Loucy (cell line): ENCODE data around the gene CDH4.

ENCODE experiments used
- H2AFZ ChIP-seq: fragments of 200-600 bp; sonication (generic); 2 replicates; pipeline ENCODE4 v1.6.0; 2016; ENCODE audit warnings: antibody characterized with exemption, mild to moderate bottlenecking, low read length, moderate library complexity
- H3F3A ChIP-seq: fragments of 200-600 bp; 2 replicates; pipeline ENCODE4 v1.6.0; 2016; ENCODE audit warnings: antibody characterized with exemption, low read depth, mild to moderate bottlenecking
- H3K27me3 ChIP-seq: fragments of 200-600 bp; sonication (generic); 2 replicates; pipeline ENCODE4 v1.6.1; 2014; ENCODE audit warnings: low read length, mild to moderate bottlenecking; ENCODE audit not compliant: insufficient read depth, poor library complexity, severe bottlenecking
- H3K36me3 ChIP-seq: fragments of 200-600 bp; sonication (generic); 2 replicates; pipeline ENCODE4 v1.6.1; 2016; ENCODE audit warnings: low read length; ENCODE audit not compliant: insufficient read depth
- H3K4me1 ChIP-seq: fragments of 200-600 bp; sonication (generic); 2 replicates; pipeline ENCODE4 v1.5.1; 2014; ENCODE audit warnings: low read length, mild to moderate bottlenecking; ENCODE audit not compliant: insufficient read depth, poor library complexity, severe bottlenecking
- H3K4me2 ChIP-seq: fragments of 200-600 bp; sonication (generic); 2 replicates; pipeline ENCODE4 v1.6.0; 2014; ENCODE audit warnings: antibody characterized with exemption, low read length, low read depth, mild to moderate bottlenecking; ENCODE audit not compliant: poor library complexity, severe bottlenecking
- H3K4me3 ChIP-seq: fragments of 200-600 bp; sonication (generic); 2 replicates; pipeline ENCODE4 v1.5.1; 2014; ENCODE audit warnings: low read length, mild to moderate bottlenecking, mixed read lengths; ENCODE audit not compliant: poor library complexity, severe bottlenecking
- H3K79me2 ChIP-seq: fragments of 200-600 bp; sonication (generic); 2 replicates; pipeline ENCODE4 v1.6.1; 2014; ENCODE audit warnings: low read length; ENCODE audit not compliant: insufficient read depth
- H3K9ac ChIP-seq: fragments of 200-600 bp; sonication (generic); 2 replicates; pipeline ENCODE4 v1.6.0; 2014; ENCODE audit warnings: mild to moderate bottlenecking, low read depth, low read length, moderate library complexity; ENCODE audit not compliant: poor library complexity, severe bottlenecking
- H3K9me2 ChIP-seq: fragments of 200-600 bp; sonication (generic); replicated peaks from 2 replicates; pipeline ENCODE4 v1.6.1; 2016; ENCODE audit warnings: low read depth, low read length, mixed read lengths
- H3K9me3 ChIP-seq: fragments of 200-600 bp; sonication (generic); 2 replicates; pipeline ENCODE4 v1.6.1; 2014; ENCODE audit warnings: mild to moderate bottlenecking, antibody characterized with exemption, low read length, low read depth; ENCODE audit not compliant: insufficient read depth
- H4K20me1 ChIP-seq: fragments of 200-600 bp; sonication (generic); 2 replicates; pipeline ENCODE4 v1.6.0; 2014; ENCODE audit warnings: antibody characterized with exemption, low read length, mild to moderate bottlenecking; ENCODE audit not compliant: insufficient read depth, poor library complexity, severe bottlenecking
- CTCF ChIP-seq: fragments of 200-600 bp; sonication (generic); conservative IDR thresholded peaks from 2 replicates; pipeline ENCODE4 v1.5.1; 2014; ENCODE audit warnings: mild to moderate bottlenecking, antibody characterized with exemption, low read length
- EZH2phosphoT487 ChIP-seq: fragments of 200-600 bp; IDR thresholded peaks from 2 replicates; pipeline ENCODE4 v1.6.1; 2018; ENCODE audit warnings: antibody characterized with exemption, mild to moderate bottlenecking, moderate library complexity, borderline replicate concordance

The CDH4 gene

DNA sequence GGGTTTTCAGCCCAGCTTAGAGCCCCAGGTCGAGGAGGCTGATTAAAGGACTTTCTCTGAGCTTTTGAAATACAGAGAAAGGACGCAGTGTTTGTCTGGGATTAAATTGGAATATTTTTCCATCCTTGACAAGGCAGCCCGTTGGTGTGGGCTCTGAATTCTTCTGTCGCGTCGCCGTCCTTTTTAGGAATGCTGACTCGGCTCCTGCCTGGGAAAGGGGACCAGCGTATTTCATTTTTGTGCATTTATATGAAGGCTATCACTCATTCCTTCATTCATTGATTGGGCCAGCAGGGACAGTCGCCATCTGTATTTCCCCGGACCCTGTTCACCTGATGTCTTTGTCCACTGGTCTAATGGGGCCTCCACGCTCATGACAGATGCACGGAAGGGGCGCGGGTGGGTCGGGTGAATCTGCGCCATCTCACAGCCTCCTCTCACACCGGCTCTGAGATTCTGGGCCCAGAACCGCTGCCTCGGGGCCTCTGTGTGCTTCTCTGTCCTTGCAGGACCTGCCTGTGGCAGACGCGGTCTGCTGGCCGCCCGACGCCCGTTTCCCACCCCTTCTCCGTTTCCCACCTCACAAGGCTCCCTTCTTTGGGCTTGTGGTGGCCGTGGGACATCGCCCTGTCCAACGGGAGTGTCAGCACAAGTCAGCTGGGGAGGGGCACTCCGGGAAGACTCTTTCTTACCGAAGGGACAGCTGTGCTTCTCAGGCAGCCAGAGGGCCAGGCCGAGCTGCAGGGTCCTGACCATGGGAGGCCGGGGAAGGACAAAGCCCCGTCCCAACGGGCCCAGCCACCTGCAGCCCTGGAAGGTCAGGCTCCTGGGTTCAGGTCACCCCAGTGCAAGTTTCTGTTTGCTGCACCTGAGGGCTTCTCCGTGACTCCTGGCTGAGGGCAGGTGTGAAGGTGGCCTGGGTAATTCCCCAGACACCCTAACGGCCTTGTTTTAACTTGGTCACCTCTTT lies 656.3 kb downstream of the CDH4 start:
- no peak overlapping the region for H3K4me2 ChIP-seq
- no peaks in the 10 kb centered on the region for H3K9me3 ChIP-seq
- no peak overlapping the region for H3K4me3 ChIP-seq
- TF ChIP-seq CTCF (no peak), EZH2phosphoT487 (no peak)
- H3F3A ChIP-seq: peaks cover 2% of the 10 kb centered on the region; the same call in 1 of the 2 replicates
- H3K79me2 ChIP-seq: no peaks in the 10 kb centered on the region
- H3K9ac ChIP-seq: no peak overlapping the region
- H3K4me1 ChIP-seq: peaks cover 19% of the 10 kb centered on the region
- H3K36me3 ChIP-seq: peaks cover 12% of the 10 kb centered on the region; the same call in 1 of the 2 replicates
- no peaks in the 10 kb centered on the region for H4K20me1 ChIP-seq
- H2AFZ ChIP-seq: no peak overlapping the region
- H3K9me2 ChIP-seq: no peaks in the 10 kb centered on the region
- no peaks in the 10 kb centered on the region for H3K27me3 ChIP-seq

DNA sequence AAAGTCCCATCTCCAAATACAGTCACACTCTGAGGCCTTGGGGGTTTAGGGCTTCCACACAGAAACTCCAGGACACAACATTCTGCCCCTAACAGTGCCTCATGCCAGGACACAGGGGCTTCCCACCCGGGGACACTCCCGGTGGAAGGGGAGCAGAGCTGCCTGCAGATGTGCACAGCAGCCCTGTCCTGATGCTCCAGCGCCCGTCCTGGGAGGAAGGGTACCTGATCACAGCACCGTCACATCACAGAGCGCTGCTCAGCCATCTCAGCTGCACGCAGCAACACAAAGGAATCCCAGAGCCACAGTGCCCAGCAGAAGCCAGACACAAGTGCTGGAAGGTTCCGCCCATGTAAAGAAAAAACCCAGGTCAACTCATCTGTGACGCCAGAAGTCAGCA lies 657.0 kb downstream of the CDH4 start:
- Histone ChIP-seq H4K20me1 (no peaks in the 10 kb centered on the region), H3F3A (peaks cover 2% of the 10 kb centered on the region; the same call in 1 of the 2 replicates), H3K27me3 (no peaks in the 10 kb centered on the region), H3K79me2 (no peaks in the 10 kb centered on the region), H2AFZ (no peak overlapping the region), H3K9me2 (no peaks in the 10 kb centered on the region), H3K4me2 (no peak overlapping the region), H3K36me3 (peaks cover 12% of the 10 kb centered on the region; the same call in 1 of the 2 replicates), H3K4me3 (no peak overlapping the region), H3K9me3 (no peaks in the 10 kb centered on the region), H3K9ac (no peak overlapping the region), H3K4me1 (peaks cover 26% of the 10 kb centered on the region)
- TF ChIP-seq CTCF (no peak), EZH2phosphoT487 (no peak)

DNA sequence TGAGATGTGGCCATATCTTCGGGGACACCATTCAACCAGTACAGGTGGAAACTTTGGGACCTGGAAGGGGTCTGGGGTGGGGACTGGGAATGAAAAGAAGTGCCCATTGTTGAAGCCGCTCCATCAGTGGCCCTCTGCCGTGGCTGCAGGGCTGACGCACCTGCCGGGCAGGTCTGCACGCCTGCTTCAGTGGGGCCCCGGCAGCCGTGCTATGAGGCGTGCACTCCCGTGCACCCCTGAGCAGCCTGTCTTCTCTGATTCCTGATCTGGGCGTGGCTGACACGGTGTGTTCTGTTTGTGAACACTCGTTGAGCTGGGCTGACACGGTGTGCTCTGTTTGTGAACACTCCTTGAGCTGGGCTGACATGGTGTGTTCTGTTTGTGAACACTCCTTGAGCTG lies 657.8 kb downstream of the CDH4 start:
- no peak overlapping the region for H2AFZ ChIP-seq

More for the DNA sequence above, 657.8 kb downstream of the CDH4 start:
- Histone ChIP-seq H3K9me3 (no peaks in the 10 kb centered on the region), H3K9ac (no peak overlapping the region), H3K4me3 (no peak overlapping the region), H3K9me2 (no peaks in the 10 kb centered on the region), H3K79me2 (no peaks in the 10 kb centered on the region), H3K27me3 (no peaks in the 10 kb centered on the region), H3F3A (peaks cover 2% of the 10 kb centered on the region; the same call in 1 of the 2 replicates), H3K4me1 (peaks cover 27% of the 10 kb centered on the region), H3K4me2 (no peak overlapping the region), H3K36me3 (peaks cover 13% of the 10 kb centered on the region; the same call in 1 of the 2 replicates), H4K20me1 (no peaks in the 10 kb centered on the region)
- TF ChIP-seq EZH2phosphoT487: no peak
- TF ChIP-seq CTCF: no peak
